GOT3 (cell line): Measurements from ENCODE around the gene TKTL1.
"Not testable (repeated sequence)": the region's sequence is repeated elsewhere in the genome, so short reads cannot be mapped to it uniquely, and the experiment has no call there.

Experiments used
- DNase-seq: peaks from one replicate; lab custom pipeline; 2025; ENCODE audit warnings: mixed read lengths; lab: John Stamatoyannopoulos, UW

Gene TKTL1

DNA sequence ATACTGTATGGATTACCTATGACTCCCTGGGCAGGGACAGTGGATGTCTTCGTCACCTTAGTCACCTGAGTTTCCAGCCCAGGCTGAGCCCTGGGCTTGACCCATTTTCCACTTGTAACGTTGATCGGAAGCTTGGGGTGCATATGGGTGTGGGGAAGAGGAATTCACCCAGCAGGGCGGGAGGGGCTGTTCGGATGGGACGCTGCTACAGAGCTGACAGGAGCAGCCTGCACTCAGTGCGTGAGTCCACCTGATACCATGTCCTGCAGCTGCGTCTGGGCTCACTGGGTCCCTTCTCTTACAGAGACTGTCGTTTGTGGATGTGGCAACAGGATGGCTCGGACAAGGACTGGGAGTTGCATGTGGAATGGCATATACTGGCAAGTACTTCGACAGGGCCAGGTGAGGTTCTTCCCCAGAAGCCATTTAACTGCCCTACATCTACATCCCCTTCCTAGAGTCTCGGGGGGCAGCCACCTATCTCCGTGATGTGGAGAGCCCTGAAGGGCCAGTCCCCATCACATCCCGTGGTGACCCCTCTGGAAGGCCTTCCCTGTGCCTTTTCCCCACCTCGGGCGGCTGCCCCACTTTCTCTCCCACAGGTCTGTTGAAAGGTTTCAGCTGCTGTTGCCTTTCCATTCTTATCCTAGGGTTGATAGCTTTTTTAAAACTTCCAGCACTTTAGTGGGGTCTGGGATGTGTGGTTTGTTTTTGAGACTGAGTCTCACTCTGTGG, 13.6 kb downstream of the TKTL1 start:
- DNase-seq: no peak

- no peak for DNase-seq
Measured at GRCh38 chrX:154310616-154311536, 15.3 kb downstream of the TKTL1 start.

DNA sequence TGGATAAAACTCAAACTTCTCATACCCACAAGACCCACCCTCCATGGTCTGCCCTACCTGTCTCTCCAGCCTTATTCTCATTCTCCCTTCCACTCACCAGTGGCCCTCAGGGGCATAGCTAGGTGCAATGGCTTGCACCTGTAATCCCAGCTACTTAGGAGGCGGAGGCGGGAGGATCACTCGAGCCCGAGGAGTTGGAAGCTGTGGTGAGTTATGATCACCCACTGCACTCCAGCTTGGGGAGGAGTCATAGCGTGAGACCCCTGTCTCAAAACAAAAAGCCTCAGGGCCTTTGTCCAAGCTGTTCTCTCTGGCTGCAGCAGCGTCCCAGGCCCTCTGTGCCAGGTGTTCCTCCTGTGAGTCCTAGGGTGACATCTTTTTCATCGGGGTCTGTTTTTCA, 16.5 kb downstream of the TKTL1 start:
- DNase-seq: no peak

DNA sequence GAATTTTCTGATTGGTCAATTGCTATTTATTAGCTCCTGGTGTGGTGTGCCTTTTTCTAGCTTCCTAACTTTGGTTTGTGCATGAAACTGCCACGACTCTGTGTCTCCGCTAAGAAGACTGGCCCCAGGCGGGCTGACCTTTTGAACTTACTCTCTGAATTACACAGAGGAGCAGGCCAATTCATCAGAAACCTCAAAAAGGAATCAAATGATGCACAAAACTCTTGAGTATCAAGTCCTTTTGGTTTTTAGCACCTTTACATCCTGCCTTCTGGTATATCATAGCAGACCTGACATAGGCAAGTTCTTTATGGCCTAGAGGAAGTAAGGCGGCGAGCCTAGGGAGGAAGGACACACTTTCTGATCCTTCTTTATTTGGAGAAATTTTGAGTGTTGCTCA, 17.6 kb downstream of the TKTL1 start:
- DNase-seq: no peak

- DNase-seq: no peak
Measured at GRCh38 chrX:154315416-154315815, 19.8 kb downstream of the TKTL1 start.

DNA sequence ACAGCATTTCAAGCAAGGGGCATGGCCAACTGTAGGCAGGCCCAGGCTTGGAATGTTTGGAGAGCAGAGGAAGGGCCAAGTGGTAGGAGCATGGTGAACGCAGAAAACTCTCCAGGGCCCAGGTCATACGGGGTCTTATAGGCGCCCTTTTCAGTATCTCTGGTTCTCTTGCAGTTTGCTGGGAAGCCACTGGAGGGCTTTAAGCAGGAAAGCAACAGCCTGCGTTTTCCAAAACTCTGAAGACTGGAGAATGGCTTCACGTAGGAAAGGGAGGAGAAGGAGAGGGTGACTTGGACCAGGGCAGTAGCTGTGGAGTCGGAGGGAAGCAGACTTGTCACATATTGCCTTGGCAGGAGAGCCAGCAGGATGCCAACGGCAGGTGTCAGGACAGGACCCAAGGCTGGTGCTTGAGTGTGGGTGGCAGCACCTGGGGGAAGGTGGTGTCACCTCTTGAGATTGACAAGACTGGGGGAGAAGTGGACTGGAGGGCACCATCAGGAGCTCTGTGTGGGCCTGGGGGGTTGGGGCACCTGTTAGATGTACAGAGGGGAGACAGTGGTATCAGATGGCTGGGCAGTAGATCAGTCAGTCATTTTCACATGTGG, 21.9 kb downstream of the TKTL1 start:
- DNase-seq: no peak

- no peak for DNase-seq
Measured at GRCh38 chrX:154320406-154320805, 24.8 kb downstream of the TKTL1 start.

DNA sequence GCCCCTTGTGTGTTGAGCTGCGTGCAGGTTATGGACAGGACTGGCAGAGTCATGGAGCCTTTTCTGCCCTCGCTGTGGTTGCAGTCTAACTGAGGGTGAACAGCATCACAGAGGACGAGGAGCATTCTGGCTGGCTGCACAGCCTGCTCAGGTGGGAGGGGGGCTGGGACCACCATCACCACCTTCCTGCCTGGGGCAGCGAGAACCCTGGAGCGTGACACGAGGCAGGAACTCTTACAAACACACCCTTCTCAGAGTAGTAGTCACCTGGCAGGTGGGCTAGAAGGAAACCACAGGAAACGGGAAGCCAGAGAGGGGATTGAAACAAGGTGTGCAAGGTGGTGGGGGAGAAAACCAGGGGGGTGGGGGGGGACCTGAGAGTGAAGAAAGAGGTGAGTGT, 25.6 kb downstream of the TKTL1 start:
- no peak for DNase-seq

DNA sequence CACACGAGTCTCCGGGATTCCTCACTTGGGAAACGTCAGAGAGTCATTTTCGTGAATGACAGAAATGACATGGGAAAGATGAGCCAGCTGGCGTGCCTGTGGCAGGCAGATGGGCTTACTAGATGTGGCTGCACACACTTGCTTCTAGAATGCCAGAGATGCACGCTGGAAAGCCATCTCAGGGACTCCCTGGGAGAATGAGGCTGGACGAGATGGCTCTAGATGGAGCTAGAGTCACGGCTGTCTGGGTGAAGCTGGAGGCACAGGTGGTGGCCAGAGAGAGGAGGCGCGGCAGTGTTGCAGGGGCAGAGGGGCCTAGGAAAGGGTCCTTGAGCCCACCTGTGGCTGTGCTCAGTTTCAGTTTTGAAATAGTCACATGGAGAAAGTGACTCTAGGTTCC, 26.0 kb downstream of the TKTL1 start:
- DNase-seq: no peak

GRCh38 chrX:154322890-154323289, 27.3 kb downstream of the TKTL1 start:
- DNase-seq: no peak

DNA sequence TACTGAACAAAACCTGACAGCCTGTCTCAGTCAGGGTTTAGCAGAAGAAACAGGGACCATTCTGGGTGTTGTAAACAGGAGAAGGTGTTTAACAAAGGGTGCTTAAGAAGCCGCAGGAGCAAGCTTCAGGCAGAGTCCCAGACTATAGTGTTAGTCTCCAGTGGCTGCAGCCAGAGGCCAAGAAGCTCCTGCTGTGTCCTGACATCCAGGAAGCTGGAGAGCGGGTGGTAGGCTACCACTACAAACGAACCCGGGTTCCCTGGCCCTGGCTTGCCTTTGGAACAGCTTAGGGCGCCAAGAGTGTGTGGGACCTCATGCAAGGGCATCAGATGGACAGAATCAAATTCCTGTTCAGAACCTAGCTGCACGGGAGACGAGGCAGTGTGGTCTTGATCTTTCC, 27.9 kb downstream of the TKTL1 start:
- no peak for DNase-seq

GRCh38 chrX:154325541-154325940, 29.9 kb downstream of the TKTL1 start:
- DNase-seq: no peak

GRCh38 chrX:154327038-154327820, 31.6 kb downstream of the TKTL1 start:
- no peak for DNase-seq

DNA sequence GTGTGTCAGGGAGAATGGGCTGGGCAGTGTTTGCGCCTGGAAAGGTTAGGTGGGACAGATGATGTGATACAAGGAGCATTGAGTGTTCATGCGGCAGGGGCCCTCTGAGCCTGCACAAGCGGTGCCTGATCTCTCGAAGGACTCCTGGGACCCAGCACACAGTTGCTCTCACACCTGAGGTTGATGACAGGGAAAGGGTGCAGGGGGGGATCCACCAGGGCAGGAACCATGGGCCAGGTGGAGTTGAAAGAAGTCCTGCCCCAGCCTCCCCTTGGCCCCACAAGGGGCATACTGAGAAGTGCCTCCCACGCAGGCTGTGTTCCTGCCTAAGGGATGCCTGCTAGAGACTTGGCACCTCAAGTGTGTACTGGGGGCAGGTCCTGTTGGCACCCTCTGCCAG, 33.1 kb downstream of the TKTL1 start:
- no peak for DNase-seq

GRCh38 chrX:154329294-154329693, 33.7 kb downstream of the TKTL1 start:
- no peak for DNase-seq

DNA sequence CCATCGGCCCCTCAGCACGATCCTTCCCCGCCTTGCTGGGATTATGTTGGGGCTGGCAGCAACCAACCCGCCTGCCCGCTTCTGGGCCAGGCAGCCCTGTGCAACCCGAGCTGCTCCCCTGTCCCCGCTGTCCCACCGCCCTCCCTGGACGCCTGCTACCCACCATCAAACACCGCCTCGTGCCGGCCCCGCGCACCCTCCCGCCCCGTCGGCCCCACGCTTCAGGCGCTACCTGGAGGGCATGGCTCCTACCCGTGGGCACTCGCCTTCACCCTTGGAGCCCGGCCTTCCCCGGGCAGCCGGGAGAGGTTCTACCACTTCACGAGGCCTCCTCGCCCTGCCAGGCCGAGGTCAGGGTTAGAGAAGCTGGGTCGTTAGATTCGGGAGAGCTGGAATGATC, 37.0 kb downstream of the TKTL1 start:
- DNase-seq: no peak

DNA sequence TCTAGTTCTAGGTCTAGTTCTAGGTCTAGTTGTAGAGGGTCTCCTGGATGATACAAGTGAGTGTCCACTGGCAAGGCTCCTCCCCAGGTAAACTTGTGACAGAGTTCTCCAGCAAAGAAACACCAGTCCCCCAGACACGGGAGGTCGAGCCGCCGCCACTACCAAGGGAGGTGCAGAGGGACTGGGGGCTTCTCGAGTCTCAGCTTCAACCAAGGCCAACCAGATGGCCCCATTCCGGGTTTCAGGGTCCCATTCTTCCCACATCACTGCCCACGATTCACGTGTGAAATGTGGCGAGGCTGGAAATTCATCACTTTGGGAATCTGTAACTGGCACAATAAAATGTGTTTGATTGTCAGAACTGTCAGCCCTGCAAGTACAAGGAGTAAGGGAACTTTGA, 37.5 kb downstream of the TKTL1 start:
- DNase-seq: no peak

DNA sequence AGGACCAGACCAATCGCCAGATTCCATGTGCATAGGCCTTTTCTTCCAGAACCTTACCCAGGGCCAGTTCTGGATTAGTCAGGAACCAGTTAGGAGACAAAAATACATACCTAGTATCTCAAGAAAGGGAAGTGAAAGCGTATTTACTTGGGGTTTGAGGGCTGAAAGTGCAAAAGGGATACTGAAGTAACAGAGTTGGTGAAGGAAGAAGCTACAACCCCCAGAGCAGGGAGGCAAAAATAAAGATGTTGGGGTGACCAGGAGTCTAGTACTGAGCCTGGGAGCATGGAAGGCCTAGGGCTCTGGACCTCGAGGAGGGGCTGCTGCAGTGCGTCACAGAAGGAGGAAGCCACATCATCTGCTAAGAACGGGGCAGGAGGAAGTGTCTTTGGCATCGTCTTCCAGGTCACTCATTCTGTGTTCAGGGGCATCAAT, 38.3 kb downstream of the TKTL1 start:
- DNase-seq: no peak

DNA sequence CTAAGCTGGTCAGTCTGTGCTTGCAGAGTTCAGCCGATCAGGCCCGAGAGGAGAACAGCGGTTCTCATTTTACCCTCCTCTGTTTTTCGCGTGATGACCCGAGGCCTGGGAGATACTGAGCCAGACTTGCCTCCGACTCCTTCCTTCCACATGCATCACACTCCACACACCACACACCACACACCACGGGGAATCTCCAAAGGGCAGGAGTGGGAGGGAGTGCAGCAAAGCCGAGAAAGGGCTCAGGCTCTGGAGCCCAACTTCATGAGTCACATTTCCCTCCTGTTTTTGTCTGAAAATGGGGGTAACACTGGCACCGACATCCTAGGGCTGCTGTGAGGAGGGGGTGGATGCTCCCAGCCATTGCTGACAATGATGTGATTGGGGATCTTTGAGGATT, 38.9 kb downstream of the TKTL1 start:
- no peak for DNase-seq

GRCh38 chrX:154341399-154342298, 46.1 kb downstream of the TKTL1 start:
- DNase-seq: not testable (repeated sequence)

DNA sequence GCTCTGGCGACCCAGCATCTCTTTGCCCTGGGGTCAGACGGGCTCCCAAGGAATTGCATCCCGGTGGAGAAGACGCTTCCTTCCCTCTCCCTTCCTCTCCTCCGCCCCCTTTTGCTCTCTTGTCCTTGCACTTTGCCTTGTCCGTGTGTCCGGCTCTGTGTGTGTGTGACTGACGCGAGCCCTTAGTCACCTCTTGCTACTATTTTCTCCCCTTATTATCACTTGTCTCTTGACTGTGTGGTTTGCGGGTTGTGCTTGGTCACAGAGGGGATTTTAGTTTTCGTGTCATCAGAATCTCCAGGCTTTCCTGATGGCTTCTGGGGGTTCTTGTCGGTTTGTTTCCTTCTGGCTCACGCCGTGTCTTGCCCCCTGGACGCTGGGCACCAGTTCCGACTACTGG, 47.5 kb downstream of the TKTL1 start:
- DNase-seq: not testable (repeated sequence)
